Measurements from ENCODE around the gene BEX5.

- TF ChIP-seq ZNF274 (IDR thresholded peaks at IDR 0.05; ENCODE audit: low read depth, low read length), result no peak
- no peak for TF ChIP-seq SUZ12 (IDR thresholded peaks at IDR 0.05; ENCODE audit: extremely low read depth, insufficient read depth, insufficient read length)
- TF ChIP-seq YY1 (IDR thresholded peaks at IDR 0.05; ENCODE audit: insufficient read depth, insufficient read length), result no peak
Observed at GRCh38 chrX:102155806-102156179, at the start of gene BEX5.
